ENCODE results near the gene CDK5RAP3.

- TF ChIP-seq DPF2 (CRISPR knock-in tag; IDR thresholded peaks at IDR 0.05; ENCODE audit: borderline replicate concordance, low read depth) (no peak), ZNF609 (CRISPR knock-in tag; IDR thresholded peaks at IDR 0.05; ENCODE audit: borderline replicate concordance) (no peak), HIVEP1 (CRISPR knock-in tag; IDR thresholded peaks at IDR 0.05) (no peak), ZNF263 (CRISPR knock-in tag; IDR thresholded peaks at IDR 0.05) (no peak), MZF1 (CRISPR knock-in tag; IDR thresholded peaks at IDR 0.05; ENCODE audit: borderline replicate concordance) (no peak), ZNF124 (CRISPR knock-in tag; IDR thresholded peaks at IDR 0.05) (no peak), JUN (CRISPR knock-in tag; IDR thresholded peaks at IDR 0.05) (no peak), ZBED4 (CRISPR knock-in tag; IDR thresholded peaks at IDR 0.05; ENCODE audit: borderline replicate concordance) (no peak)
Measured at GRCh38 chr17:48014595-48015111, 43.7 kb downstream of the CDK5RAP3 start.
